Measurements from ENCODE around the gene CUX1. TPM values are rescaled to one million over a fixed set of nuclear protein-coding genes. Genes with fewer than 3 reads are reported as not detected.
A peak's percentile ranks its signal among the peaks of the same experiment; 100 is the strongest.

The CUX1 gene
- total RNA-seq, 1 donor = 46.2 TPM

DNA sequence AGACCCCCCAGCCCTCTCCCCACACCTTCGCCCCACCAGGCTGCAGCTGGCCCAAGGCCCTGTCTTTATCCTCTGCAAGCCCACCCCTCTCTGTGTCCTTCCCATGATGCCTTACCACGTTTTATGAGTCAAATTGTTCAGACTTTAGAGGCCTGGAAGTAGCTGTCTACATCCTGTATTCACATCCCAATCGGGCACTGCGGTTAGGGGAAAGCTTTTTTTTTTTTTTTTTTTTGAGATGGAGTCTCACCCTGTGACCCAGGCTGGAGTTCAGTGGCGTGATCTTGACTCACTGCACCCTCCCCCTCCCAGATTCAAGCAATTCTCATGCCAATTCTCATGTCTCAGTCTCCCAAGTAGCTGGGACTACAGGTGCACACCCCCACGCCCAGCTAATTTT, 347.7 kb downstream of the CUX1 start:
- DNase-seq (ENCODE audit: low read depth) = peak; percentile 36
- no peak overlapping the region for H3K4me3 ChIP-seq (ENCODE audit: low read depth, low read length)
- TF ChIP-seq, protein P1, sequence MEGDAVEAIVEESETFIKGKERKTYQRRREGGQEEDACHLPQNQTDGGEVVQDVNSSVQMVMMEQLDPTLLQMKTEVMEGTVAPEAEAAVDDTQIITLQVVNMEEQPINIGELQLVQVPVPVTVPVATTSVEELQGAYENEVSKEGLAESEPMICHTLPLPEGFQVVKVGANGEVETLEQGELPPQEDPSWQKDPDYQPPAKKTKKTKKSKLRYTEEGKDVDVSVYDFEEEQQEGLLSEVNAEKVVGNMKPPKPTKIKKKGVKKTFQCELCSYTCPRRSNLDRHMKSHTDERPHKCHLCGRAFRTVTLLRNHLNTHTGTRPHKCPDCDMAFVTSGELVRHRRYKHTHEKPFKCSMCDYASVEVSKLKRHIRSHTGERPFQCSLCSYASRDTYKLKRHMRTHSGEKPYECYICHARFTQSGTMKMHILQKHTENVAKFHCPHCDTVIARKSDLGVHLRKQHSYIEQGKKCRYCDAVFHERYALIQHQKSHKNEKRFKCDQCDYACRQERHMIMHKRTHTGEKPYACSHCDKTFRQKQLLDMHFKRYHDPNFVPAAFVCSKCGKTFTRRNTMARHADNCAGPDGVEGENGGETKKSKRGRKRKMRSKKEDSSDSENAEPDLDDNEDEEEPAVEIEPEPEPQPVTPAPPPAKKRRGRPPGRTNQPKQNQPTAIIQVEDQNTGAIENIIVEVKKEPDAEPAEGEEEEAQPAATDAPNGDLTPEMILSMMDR (IDR thresholded peaks at IDR 0.05; ENCODE audit: insufficient read depth, low read depth, low read length) = no peak

DNA sequence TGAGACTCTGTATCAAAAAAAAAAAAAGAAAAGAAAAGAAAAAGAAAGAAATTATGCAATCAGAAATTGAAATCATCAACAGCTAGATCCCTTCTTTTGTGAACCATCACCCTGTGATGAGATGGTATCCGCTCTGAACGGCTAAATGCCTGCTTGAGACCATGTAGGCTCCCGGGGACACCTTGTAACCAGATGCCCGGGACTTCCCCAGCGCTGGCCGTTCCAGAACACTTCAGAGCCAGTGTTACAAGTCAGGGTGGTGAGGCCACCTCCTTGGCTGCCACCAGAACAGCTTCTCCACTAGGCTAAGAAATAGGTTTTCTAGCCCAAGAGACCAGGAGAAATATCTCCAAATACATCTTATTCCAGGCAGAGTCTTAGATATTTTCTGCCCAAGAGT, 349.8 kb downstream of the CUX1 start:
- no peak for DNase-seq (ENCODE audit: low read depth)
- TF ChIP-seq, protein P1 (IDR thresholded peaks at IDR 0.05; ENCODE audit: insufficient read depth, low read depth, low read length) = no peak
- no peak overlapping the region for H3K4me3 ChIP-seq (ENCODE audit: low read depth, low read length)

DNA sequence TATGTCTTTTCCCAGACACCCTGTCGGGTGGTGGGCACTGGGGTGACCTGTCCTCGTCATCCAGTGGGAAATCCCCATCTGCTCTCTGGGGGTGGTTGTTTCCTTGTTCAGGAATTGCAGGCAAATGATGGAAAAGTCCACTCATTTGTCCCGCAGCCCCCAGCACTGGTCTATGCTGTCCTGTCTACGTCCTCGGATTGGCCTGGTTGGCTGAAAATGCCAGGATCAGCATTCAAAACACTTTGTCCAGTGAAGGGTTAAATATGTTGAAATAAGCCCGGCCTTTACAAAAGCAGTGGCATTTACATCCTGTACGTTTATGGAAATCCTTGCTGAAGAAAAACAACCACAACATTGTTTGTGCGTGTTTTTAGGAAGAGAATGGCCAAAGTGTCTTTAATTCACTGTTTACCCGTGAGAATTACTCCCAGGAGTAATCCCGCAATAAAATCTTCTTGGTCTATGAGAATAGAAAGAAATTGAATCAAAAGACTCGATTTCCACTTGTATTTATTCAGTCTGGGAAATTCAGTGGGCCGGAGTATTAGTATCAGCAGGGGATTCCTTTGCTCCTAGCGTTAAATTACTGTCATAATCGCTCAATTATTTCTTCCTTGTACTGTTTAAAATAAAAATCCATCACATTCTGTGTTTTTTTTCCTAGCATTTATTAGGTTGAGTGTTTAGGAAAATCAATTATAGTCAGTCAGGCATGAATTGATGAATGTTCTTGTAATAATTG, 352.4 kb downstream of the CUX1 start:
- H3K4me3 ChIP-seq (ENCODE audit: low read depth, low read length) = no peak overlapping the region

DNA sequence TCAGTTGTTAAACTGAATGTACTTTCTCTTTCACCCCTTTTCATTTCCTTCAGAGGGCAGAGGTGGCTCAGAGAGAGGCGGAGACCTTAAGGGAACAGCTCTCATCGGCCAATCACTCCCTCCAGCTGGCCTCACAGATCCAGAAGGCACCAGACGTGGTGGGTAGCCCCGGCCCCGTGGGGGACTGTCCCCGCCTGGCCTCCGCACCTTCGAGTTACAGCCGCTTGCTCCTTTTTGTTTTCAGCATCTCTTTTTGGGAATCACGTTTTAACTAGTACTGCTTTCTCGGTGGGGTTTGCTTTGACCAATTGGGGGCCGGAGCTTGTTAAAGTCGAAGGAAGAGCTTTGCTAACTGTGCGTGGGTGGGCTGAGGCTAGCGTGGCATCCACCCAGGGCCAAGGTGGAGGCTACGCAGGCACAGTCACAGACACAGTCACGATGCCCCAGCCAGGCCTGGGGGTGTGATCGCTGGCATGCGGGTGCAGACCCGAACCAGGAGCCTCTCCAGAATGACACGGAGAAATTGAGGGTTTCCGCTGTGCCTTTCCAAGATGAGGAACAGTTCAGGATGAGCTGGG, 353.1 kb downstream of the CUX1 start:
- TF ChIP-seq, protein P1 (IDR thresholded peaks at IDR 0.05; ENCODE audit: insufficient read depth, low read depth, low read length) = no peak
- no peak overlapping the region for H3K4me3 ChIP-seq (ENCODE audit: low read depth, low read length)
- no peak for DNase-seq (ENCODE audit: low read depth)

More for the DNA sequence above, 352.4 kb downstream of the CUX1 start:
- TF ChIP-seq, protein P1 (IDR thresholded peaks at IDR 0.05; ENCODE audit: insufficient read depth, low read depth, low read length) = no peak
- peak; percentile 83 for DNase-seq (ENCODE audit: low read depth)

DNA sequence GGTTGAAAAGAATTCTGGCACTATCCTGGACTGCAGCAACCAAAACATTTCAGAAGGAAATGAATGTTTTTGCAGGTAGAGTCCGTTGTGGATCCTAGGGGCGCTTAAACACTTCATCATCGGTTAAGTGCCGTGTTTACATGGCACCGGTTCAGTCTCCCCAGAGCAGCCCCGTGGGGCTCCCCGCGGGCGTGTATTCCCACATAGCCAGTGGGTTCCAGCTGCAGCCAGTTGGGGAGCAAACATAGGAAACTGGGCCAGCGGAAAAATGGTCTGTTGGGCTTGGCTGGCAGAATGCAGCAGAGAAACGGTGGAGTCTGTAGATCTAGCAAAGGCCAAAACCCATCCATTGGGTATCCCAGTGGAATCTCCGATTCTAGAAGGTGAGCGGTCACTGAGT, 356.2 kb downstream of the CUX1 start:
- TF ChIP-seq, protein P1 (IDR thresholded peaks at IDR 0.05; ENCODE audit: insufficient read depth, low read depth, low read length) = no peak
- no peak overlapping the region for H3K4me3 ChIP-seq (ENCODE audit: low read depth, low read length)
- DNase-seq (ENCODE audit: low read depth) = no peak

DNA sequence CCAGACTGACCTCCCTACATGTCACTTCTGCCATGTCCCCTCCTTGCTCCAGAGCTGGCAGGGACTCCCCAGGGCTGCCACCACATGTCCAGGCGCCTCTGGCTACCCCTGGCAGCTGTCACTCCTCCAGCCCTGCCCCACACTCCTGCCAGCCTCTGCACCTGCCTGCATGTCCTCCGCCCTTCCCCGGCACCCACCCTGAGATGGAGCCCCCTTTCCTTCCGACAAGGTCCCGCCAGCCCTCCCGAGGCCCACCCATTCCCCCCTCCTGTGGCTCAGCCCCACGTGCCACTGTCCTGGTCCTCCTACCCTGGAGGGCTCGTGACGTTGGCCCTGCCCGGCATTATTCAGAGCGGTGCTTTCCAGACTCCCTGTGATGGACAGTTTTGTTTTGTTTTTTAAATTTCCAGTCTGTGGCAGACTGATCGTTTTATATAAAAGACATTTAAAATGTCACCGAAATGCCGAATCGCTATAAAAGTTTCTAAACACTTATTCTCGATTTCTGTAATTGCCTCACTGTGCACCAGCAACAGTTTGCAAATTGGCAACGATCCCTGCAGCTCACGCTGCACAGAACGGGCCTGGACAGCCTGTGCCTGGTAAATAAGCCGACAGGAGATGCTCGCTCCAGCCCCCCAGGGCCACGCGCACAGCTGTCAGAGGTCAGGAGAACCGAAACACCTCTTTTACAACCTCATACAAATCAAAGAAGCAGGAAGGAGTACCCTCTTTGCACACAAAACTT, 358.2 kb downstream of the CUX1 start:
- DNase-seq (ENCODE audit: low read depth) = peak; percentile 67
- TF ChIP-seq, protein P1 (IDR thresholded peaks at IDR 0.05; ENCODE audit: insufficient read depth, low read depth, low read length) = no peak
- H3K4me3 ChIP-seq (ENCODE audit: low read depth, low read length) = no peak overlapping the region

Measured in fibroblast of villous mesenchyme (primary cell).